GM12878 (cell line): Measurements from ENCODE around the gene EHD4. TPM values are rescaled to one million over a fixed set of nuclear protein-coding genes. Genes with fewer than 3 reads are reported as not detected.

Experiments used
- E4F1 ChIP-seq: fragments of 450-650 bp; IDR thresholded peaks from 2 replicates; pipeline ENCODE4 v1.6.1; 2018; ENCODE audit warnings: borderline replicate concordance, mild to moderate bottlenecking; ENCODE audit not compliant: partially characterized antibody
- EED ChIP-seq: sonication (generic); IDR thresholded peaks from 2 replicates; pipeline ENCODE4 v1.6.1; 2016; ENCODE audit warnings: antibody characterized with exemption, low read depth
- HDGF ChIP-seq: fragments of 450-650 bp; IDR thresholded peaks from 2 replicates; pipeline ENCODE4 v1.6.1; 2016; ENCODE audit warnings: antibody characterized with exemption
- KLF5 ChIP-seq: fragments of 450-650 bp; IDR thresholded peaks from 2 replicates; pipeline ENCODE4 v1.6.1; 2014; ENCODE audit warnings: mild to moderate bottlenecking; ENCODE audit not compliant: partially characterized antibody
- NFXL1 ChIP-seq: fragments of 450-650 bp; IDR thresholded peaks from 2 replicates; pipeline ENCODE4 v1.6.1; 2017; ENCODE audit warnings: antibody characterized with exemption, mild to moderate bottlenecking, borderline replicate concordance
- POLR2AphosphoS2 ChIP-seq: IDR thresholded peaks from 2 replicates; pipeline ENCODE4 v1.6.1; 2011; ENCODE audit warnings: low read depth, mild to moderate bottlenecking, low read length, improper control_type of control experiment, moderate library complexity
- SIX5 ChIP-seq: IDR thresholded peaks from 2 replicates; pipeline ENCODE4 v1.6.1; 2011; ENCODE audit warnings: mild to moderate bottlenecking, low read depth, low read length, moderate library complexity; ENCODE audit not compliant: severe bottlenecking
- SMAD1 ChIP-seq: fragments of 450-650 bp; IDR thresholded peaks from 2 replicates; pipeline ENCODE4 v1.6.1; 2018; ENCODE audit warnings: mild to moderate bottlenecking, low read depth; ENCODE audit not compliant: partially characterized antibody
- USF2 ChIP-seq: IDR thresholded peaks from 2 replicates; pipeline ENCODE4 v1.6.1; 2011; ENCODE audit warnings: low read depth, low read length, improper control_type of control experiment, borderline replicate concordance
- ZNF622 ChIP-seq: fragments of 450-650 bp; IDR thresholded peaks from 2 replicates; pipeline ENCODE4 v1.6.1; 2017; ENCODE audit warnings: mild to moderate bottlenecking, inconsistent platforms
- polyA plus RNA-seq, 11 experiments: library from polyadenylated mRNA; depleted of rRNA in 4 of 11; unstranded in 6 of 11; stranded (reverse) in 5 of 11; fragments of >200 nt; fragmentation: Nextera tagmentation in 4 of 11; fragmentation: Illumina TruSeq in 1 of 11; extraction: Ambion mirVana in 4 of 11; extraction: Trizol in 1 of 11; gene quantifications; 1 replicate in 1 of 11; 2 replicates in 10 of 11; pipeline versions ENCODE4 v1.2.1 to v1.2.3, GENCODE V29; 2011 to 2016; ENCODE audit warnings: inconsistent platforms in 2 of 11, missing spikeins in 2 of 11, low read depth in 1 of 11
- total RNA-seq, 4 experiments: library from RNA; depleted of rRNA in 3 of 4; stranded (reverse); fragments of >200 nt in 3 of 4; fragmentation: Illumina TruSeq in 1 of 4; extraction: Trizol in 1 of 4; gene quantifications; 2 replicates each; pipeline versions ENCODE4 v1.2.1 to v1.2.3, GENCODE V29; 2013 to 2021

EHD4 gene
- total and polyA plus RNA-seq, 10 of the 15 experiments (the other 5 are each of a cell fraction or from before 2014, with no cell fraction given) = 4.2 to 62.9 (median 44.7) TPM

- TF ChIP-seq E4F1 (no peak), SMAD1 (no peak), EED (no peak), KLF5 (no peak), ZNF622 (no peak), POLR2AphosphoS2 (no peak), USF2 (no peak), NFXL1 (no peak), HDGF (no peak), SIX5 (no peak)
These were observed 20.4 kb upstream of the EHD4 start (continued) for GRCh38 chr15:41992803-41993190.
